Measurements from ENCODE around the gene SEPTIN1.

Gene SEPTIN1

GRCh38 chr16:30377050-30377811, 5.1 kb downstream of the SEPTIN1 start:
- DNase-seq (ENCODE audit: low read depth): no peak

- DNase-seq (ENCODE audit: low read depth): no peak
These were observed 5.9 kb downstream of the SEPTIN1 start for GRCh38 chr16:30376461-30376902.

- DNase-seq (ENCODE audit: low read depth): no peak
These were observed 6.5 kb downstream of the SEPTIN1 start for GRCh38 chr16:30375864-30376263.

GRCh38 chr16:30374538-30374937, 7.8 kb downstream of the SEPTIN1 start, which contains the start of gene MYL11:
Gene MYL11 (plus strand): TSS chr16:30374802. CDS start chr16:30374858, 56 bp downstream.
- no peak for DNase-seq (ENCODE audit: low read depth)

- DNase-seq (ENCODE audit: low read depth): no peak
These were observed 9.6 kb downstream of the SEPTIN1 start for GRCh38 chr16:30372725-30373124.

GRCh38 chr16:30372038-30372712, 10.2 kb downstream of the SEPTIN1 start:
- no peak for DNase-seq (ENCODE audit: low read depth)

GRCh38 chr16:30371248-30371816, 11.0 kb downstream of the SEPTIN1 start:
- no peak for DNase-seq (ENCODE audit: low read depth)

GRCh38 chr16:30370456-30371247, 11.7 kb downstream of the SEPTIN1 start, which contains the start of gene TBC1D10B:
Gene TBC1D10B (minus strand): TSS chr16:30370494. CDS start chr16:30370183, 311 bp downstream.
- DNase-seq (ENCODE audit: low read depth): peak; percentile 97

- no peak for DNase-seq (ENCODE audit: low read depth)
These were observed 12.4 kb downstream of the SEPTIN1 start for GRCh38 chr16:30369938-30370455.

- no peak for DNase-seq (ENCODE audit: low read depth)
These were observed 13.0 kb downstream of the SEPTIN1 start for GRCh38 chr16:30369091-30369937.

GRCh38 chr16:30368792-30369090, 13.6 kb downstream of the SEPTIN1 start:
- no peak for DNase-seq (ENCODE audit: low read depth)

- no peak for DNase-seq (ENCODE audit: low read depth)
These were observed 14.1 kb downstream of the SEPTIN1 start for GRCh38 chr16:30368122-30368791.

- no peak for DNase-seq (ENCODE audit: low read depth)
These were observed 14.9 kb downstream of the SEPTIN1 start for GRCh38 chr16:30367349-30368009.

- no peak for DNase-seq (ENCODE audit: low read depth)
These were observed 15.8 kb downstream of the SEPTIN1 start for GRCh38 chr16:30366511-30366910.

- DNase-seq (ENCODE audit: low read depth): no peak
These were observed 17.2 kb downstream of the SEPTIN1 start for GRCh38 chr16:30365200-30365599.

- DNase-seq (ENCODE audit: low read depth): no peak
These were observed 21.2 kb downstream of the SEPTIN1 start for GRCh38 chr16:30361180-30361579.

- DNase-seq (ENCODE audit: low read depth): no peak
These were observed 22.5 kb downstream of the SEPTIN1 start for GRCh38 chr16:30359871-30360170.

GRCh38 chr16:30358990-30359870, 23.1 kb downstream of the SEPTIN1 start:
- no peak for DNase-seq (ENCODE audit: low read depth)

GRCh38 chr16:30358577-30358936, 23.8 kb downstream of the SEPTIN1 start:
- DNase-seq (ENCODE audit: low read depth): no peak

Data from stimulated activated CD8-positive, alpha-beta memory T cell treated with anti-CD3 and anti-CD28 coated beads, Interleukin-15, amount 100 ng/mL, for 1 hour (primary cell).